OCI-LY1 (cell line): Measurements from ENCODE around the gene TSPAN3.

Source experiments
- H2AFZ ChIP-seq: fragments of 200-600 bp; sonication (generic), shearing (Covaris generic); 2 replicates; pipeline ENCODE4 v1.6.0; 2014; ENCODE audit warnings: antibody characterized with exemption, mild to moderate bottlenecking, low read length
- H3F3A ChIP-seq: fragments of 200-600 bp; sonication (generic), shearing (Covaris generic); 2 replicates; pipeline ENCODE4 v1.6.0; 2014; ENCODE audit warnings: mild to moderate bottlenecking, antibody characterized with exemption, low read length, moderate library complexity; ENCODE audit not compliant: insufficient read depth
- H3K27ac ChIP-seq: fragments of 200-600 bp; sonication (generic); 2 replicates; pipeline ENCODE4 v1.5.1; 2014; ENCODE audit warnings: low read length, mixed run types, mild to moderate bottlenecking, low read depth; ENCODE audit not compliant: poor library complexity, severe bottlenecking
- H3K27me3 ChIP-seq: fragments of 200-600 bp; sonication (generic); 2 replicates; pipeline ENCODE4 v1.6.0; 2014; ENCODE audit warnings: antibody characterized with exemption, mild to moderate bottlenecking, low read length, moderate library complexity; ENCODE audit not compliant: insufficient read depth
- H3K36me3 ChIP-seq: fragments of 200-600 bp; sonication (generic); 2 replicates; pipeline ENCODE4 v1.6.1; 2014; ENCODE audit warnings: mild to moderate bottlenecking, antibody characterized with exemption, low read length, moderate library complexity, mixed read lengths; ENCODE audit not compliant: insufficient read depth
- H3K4me1 ChIP-seq: fragments of 200-600 bp; sonication (generic); 2 replicates; pipeline ENCODE4 v1.5.1; 2014; ENCODE audit warnings: mild to moderate bottlenecking, low read length, moderate library complexity; ENCODE audit not compliant: insufficient read depth, severe bottlenecking
- H3K4me2 ChIP-seq: fragments of 200-600 bp; sonication (generic), shearing (Covaris generic); 2 replicates; pipeline ENCODE4 v1.6.1; 2014; ENCODE audit warnings: low read length
- H3K4me3 ChIP-seq: fragments of 200-600 bp; sonication (generic); 2 replicates; pipeline ENCODE4 v1.5.1; 2014; ENCODE audit warnings: low read length, low read depth, mild to moderate bottlenecking, mixed read lengths; ENCODE audit not compliant: poor library complexity, severe bottlenecking
- H3K79me2 ChIP-seq: fragments of 200-600 bp; shearing (Covaris generic); 2 replicates; pipeline ENCODE4 v1.6.1; 2016; ENCODE audit warnings: mixed run types, low read length, mixed read lengths; ENCODE audit not compliant: insufficient read depth
- H3K9ac ChIP-seq: fragments of 200-600 bp; sonication (generic), shearing (Covaris generic); 2 replicates; pipeline ENCODE4 v1.6.1; 2014; ENCODE audit warnings: mild to moderate bottlenecking, low read length, mixed read lengths
- H3K9me2 ChIP-seq: fragments of 200-600 bp; sonication (generic), shearing (Covaris generic); 2 replicates; pipeline ENCODE4 v1.6.1; 2014; ENCODE audit warnings: low read depth, mild to moderate bottlenecking, low read length, mixed read lengths
- H3K9me3 ChIP-seq: fragments of 200-600 bp; shearing (Covaris generic); 2 replicates; pipeline ENCODE4 v1.6.1; 2014; ENCODE audit warnings: low read length, mixed read lengths
- H4K20me1 ChIP-seq: fragments of 200-600 bp; sonication (generic), shearing (Covaris generic); 2 replicates; pipeline ENCODE4 v1.6.0; 2016; ENCODE audit warnings: mild to moderate bottlenecking, low read length; ENCODE audit not compliant: insufficient read depth
- EZH2 ChIP-seq: fragments of 200-600 bp; sonication (generic), shearing (Covaris generic); IDR thresholded peaks from 2 replicates; pipeline ENCODE4 v1.8.0; 2017; ENCODE audit warnings: borderline replicate concordance, mixed run types, mild to moderate bottlenecking, antibody characterized with exemption, low read length, moderate library complexity, mixed read lengths
- TF ChIP-seq, protein P1 (sequence below): fragments of 200-600 bp; sonication (generic), shearing (Covaris generic); IDR thresholded peaks from 2 replicates; pipeline ENCODE4 v1.5.1; 2017; ENCODE audit warnings: mild to moderate bottlenecking, antibody characterized with exemption, low read length, moderate library complexity, mixed read lengths

TSPAN3 gene

DNA sequence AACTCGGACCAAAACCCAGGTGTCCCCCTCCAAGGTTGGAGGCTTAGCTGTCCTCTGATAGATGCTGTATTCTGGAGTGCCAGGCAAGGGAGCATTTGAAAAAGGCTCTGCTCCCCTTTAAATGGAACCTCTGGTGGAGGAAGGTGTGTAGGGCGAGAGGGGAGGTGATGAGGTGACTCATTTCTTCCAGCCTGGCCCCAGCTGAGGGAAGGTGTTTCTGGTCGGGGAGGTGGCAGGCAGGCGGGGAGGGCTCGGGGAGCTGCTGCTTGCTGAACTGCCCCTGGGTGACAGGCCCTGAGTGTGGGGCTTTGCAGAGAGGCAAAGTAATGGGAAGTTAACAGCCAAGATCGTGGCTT is 57.2 kb downstream of the TSPAN3 start:
- Histone ChIP-seq H3K4me1 (no peaks in the 10 kb centered on the region), H3K4me3 (no peak overlapping the region), H3K9me2 (no peaks in the 10 kb centered on the region), H3F3A (no peaks in the 10 kb centered on the region), H3K4me2 (no peak overlapping the region), H3K79me2 (no peaks in the 10 kb centered on the region), H3K9me3 (no peaks in the 10 kb centered on the region), H3K36me3 (no peaks in the 10 kb centered on the region), H2AFZ (no peak overlapping the region), H4K20me1 (no peaks in the 10 kb centered on the region), H3K9ac (no peak overlapping the region), H3K27me3 (0 out of 2 replicates have a peak, but pooled peaks cover 10% of the 10 kb centered on the region), H3K27ac (no peak overlapping the region)
- TF ChIP-seq, protein P1, sequence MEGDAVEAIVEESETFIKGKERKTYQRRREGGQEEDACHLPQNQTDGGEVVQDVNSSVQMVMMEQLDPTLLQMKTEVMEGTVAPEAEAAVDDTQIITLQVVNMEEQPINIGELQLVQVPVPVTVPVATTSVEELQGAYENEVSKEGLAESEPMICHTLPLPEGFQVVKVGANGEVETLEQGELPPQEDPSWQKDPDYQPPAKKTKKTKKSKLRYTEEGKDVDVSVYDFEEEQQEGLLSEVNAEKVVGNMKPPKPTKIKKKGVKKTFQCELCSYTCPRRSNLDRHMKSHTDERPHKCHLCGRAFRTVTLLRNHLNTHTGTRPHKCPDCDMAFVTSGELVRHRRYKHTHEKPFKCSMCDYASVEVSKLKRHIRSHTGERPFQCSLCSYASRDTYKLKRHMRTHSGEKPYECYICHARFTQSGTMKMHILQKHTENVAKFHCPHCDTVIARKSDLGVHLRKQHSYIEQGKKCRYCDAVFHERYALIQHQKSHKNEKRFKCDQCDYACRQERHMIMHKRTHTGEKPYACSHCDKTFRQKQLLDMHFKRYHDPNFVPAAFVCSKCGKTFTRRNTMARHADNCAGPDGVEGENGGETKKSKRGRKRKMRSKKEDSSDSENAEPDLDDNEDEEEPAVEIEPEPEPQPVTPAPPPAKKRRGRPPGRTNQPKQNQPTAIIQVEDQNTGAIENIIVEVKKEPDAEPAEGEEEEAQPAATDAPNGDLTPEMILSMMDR, result no peak
- no peak for TF ChIP-seq EZH2

DNA sequence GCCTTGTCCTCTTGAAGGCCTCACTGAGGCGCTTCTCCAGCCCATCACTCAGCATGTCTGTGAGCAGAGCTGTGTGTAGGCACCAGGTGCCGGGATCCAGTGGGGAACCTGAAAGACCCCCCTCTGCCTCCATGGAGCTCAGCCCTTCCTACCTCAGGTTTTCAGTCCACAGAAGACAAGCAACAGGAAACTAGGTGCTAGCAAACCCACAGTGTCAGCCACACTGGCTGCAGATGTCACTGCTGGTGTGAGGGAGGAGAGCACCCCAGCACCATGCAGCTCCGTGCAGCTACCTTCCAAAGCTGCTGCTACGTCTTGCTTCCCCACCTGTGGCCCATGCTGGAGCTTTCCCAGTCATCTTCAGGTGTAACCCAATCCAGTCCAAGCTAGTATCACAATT is 58.0 kb downstream of the TSPAN3 start:
- Histone ChIP-seq H3K36me3 (no peaks in the 10 kb centered on the region), H2AFZ (no peak overlapping the region), H3K4me1 (no peaks in the 10 kb centered on the region), H3K27me3 (0 out of 2 replicates have a peak, but pooled peaks cover 10% of the 10 kb centered on the region), H3K27ac (no peak overlapping the region), H3K79me2 (no peaks in the 10 kb centered on the region), H3K4me2 (no peak overlapping the region), H3K4me3 (no peak overlapping the region), H3K9me3 (no peaks in the 10 kb centered on the region), H4K20me1 (no peaks in the 10 kb centered on the region), H3K9ac (no peak overlapping the region), H3K9me2 (no peaks in the 10 kb centered on the region), H3F3A (no peaks in the 10 kb centered on the region)
- TF ChIP-seq, protein P1, result no peak

DNA sequence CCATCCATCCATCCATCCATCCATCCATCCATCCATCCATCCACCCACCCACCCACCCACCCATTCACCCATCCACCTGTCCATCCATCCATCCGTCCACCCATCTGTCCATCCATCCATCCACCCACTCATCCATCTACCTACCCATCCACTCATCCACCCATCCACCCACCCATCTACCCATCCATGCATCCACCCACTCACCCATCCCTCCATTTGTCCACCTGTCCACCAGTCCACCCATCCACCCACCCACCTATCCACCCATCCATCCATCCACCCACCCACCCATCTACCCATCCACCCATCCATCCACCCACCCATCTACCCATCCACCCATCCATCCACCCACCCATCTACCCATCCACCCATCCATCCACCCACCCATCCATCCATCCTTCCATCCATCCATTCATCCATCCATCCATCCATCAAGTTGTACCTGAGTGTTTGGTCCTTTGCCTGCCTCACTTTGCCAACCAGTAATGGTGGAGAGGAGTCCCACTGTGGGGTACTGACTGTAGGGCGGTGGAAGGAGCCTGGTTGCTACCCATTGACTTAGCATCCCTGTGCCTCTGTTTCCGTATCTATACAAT is 58.7 kb downstream of the TSPAN3 start:
- Histone ChIP-seq H4K20me1 (no peaks in the 10 kb centered on the region), H3K27ac (no peak overlapping the region), H3K79me2 (no peaks in the 10 kb centered on the region), H3K36me3 (no peaks in the 10 kb centered on the region), H3K4me1 (no peaks in the 10 kb centered on the region), H3F3A (no peaks in the 10 kb centered on the region), H3K9me2 (no peaks in the 10 kb centered on the region), H3K4me2 (no peak overlapping the region), H3K9me3 (no peaks in the 10 kb centered on the region), H2AFZ (no peak overlapping the region), H3K9ac (no peak overlapping the region), H3K27me3 (0 out of 2 replicates have a peak, but pooled peaks cover 10% of the 10 kb centered on the region), H3K4me3 (no peak overlapping the region)
- TF ChIP-seq EZH2, result no peak
- TF ChIP-seq, protein P1, result no peak
